Testis (tissue), 5 donors: ENCODE measurements around the gene TBL1X. TPM values are rescaled to one million over a fixed set of nuclear protein-coding genes. Genes with fewer than 3 reads are reported as not detected.

ENCODE experiments used
- DNase-seq: peaks from one replicate; pipeline ENCODE4 v3.0.0-alpha.2; 2019
- H3K27ac ChIP-seq, 2 donors: fragments of 200-600 bp; sonication (generic); one replicate each; pipeline ENCODE4 v1.5.1; 2019
- H3K27me3 ChIP-seq: fragments of 200-600 bp; sonication (generic); one replicate; pipeline ENCODE4 v1.5.1; 2019
- H3K36me3 ChIP-seq: fragments of 200-600 bp; sonication (generic); one replicate; pipeline ENCODE4 v1.5.1; 2017; ENCODE audit warnings: low read depth; ENCODE audit errors: missing control alignments
- H3K4me1 ChIP-seq: fragments of 200-600 bp; sonication (generic); one replicate; pipeline ENCODE4 v1.5.1; 2019
- H3K4me3 ChIP-seq, 2 donors: fragments of 200-600 bp; sonication (generic); one replicate each; pipeline ENCODE4 v1.5.1; 2017 to 2019
- H3K9me3 ChIP-seq: fragments of 200-600 bp; sonication (generic); one replicate; pipeline ENCODE4 v1.5.1; 2017
- POLR2A ChIP-seq: fragments of 450-650 bp; IDR thresholded peaks from one replicate; pipeline ENCODE4 v1.6.1; 2017; ENCODE audit warnings: antibody characterized with exemption, mild to moderate bottlenecking, moderate library complexity
- WGBS, 2 donors: methylation state at CpG; one replicate each; pipeline ENCODE4 v1.1.5; 2018; 5-methylcytosine and 5-hydroxymethylcytosine counted together
- intact Hi-C: fragments of 100-400 bp; cut with DNase I; formaldehyde crosslinking; loops from one replicate; pipeline ENCODE4 v1.15.1; 2023; ENCODE audit warnings: low total_unique reads
- long read RNA-seq, 2 donors: transcript quantifications; one replicate each; lab custom pipeline, GENCODE V29; 2026
- polyA plus RNA-seq: library from polyadenylated mRNA; stranded (reverse); fragments of 350-450 nt; fragmentation: Illumina TruSeq; extraction: RNeasy Lipid Tissue Mini Kit (QIAGEN cat#74804); gene quantifications from one replicate; pipeline ENCODE4 v1.2.3, GENCODE V29; 2014; ENCODE audit warnings: low read depth, low replicate concordance; ENCODE audit not compliant: insufficient read depth
- total RNA-seq, 2 donors: library from RNA; depleted of rRNA; stranded (reverse); fragments of >200 nt; gene quantifications; one replicate each; pipeline ENCODE4 v1.2.3, GENCODE V29; 2016
- TF ChIP-seq, protein P1 (sequence below), 3 experiments: fragments of 450-650 bp in 2 of 3; fragments of 200-600 bp in 1 of 3; sonication (generic) in 1 of 3; IDR thresholded peaks; one replicate each; pipeline ENCODE4 v1.5.1; 2016 to 2019; ENCODE audit warnings: antibody characterized with exemption in 3 of 3, mild to moderate bottlenecking in 2 of 3, moderate library complexity in 1 of 3

TBL1X gene
- total RNA-seq = 10 to 100 TPM; 48.1 to 69.2 TPM
- polyA plus RNA-seq = 24.0 TPM
- long read RNA-seq, donor 1, full-length matches to known transcripts = 4 of 38 reads
- long read RNA-seq, donor 1, partial matches to known transcripts = 34 of 38 reads
- long read RNA-seq, donor 1, other reads (novel, unspliced or antisense) = 0 of 38 reads
- long read RNA-seq, donor 2, full-length matches to known transcripts = 1 of 1 reads
- long read RNA-seq, donor 2, partial matches to known transcripts = 0 of 1 reads
- long read RNA-seq, donor 2, other reads (novel, unspliced or antisense) = 0 of 1 reads

GRCh38 chrX:9464435-9465371, at the start of gene TBL1X:
Gene TBL1X (plus strand): TSS chrX:9465058. CDS start chrX:9653587, 188,529 bp downstream.
- TF ChIP-seq POLR2A = no peak
- TF ChIP-seq, protein P1, sequence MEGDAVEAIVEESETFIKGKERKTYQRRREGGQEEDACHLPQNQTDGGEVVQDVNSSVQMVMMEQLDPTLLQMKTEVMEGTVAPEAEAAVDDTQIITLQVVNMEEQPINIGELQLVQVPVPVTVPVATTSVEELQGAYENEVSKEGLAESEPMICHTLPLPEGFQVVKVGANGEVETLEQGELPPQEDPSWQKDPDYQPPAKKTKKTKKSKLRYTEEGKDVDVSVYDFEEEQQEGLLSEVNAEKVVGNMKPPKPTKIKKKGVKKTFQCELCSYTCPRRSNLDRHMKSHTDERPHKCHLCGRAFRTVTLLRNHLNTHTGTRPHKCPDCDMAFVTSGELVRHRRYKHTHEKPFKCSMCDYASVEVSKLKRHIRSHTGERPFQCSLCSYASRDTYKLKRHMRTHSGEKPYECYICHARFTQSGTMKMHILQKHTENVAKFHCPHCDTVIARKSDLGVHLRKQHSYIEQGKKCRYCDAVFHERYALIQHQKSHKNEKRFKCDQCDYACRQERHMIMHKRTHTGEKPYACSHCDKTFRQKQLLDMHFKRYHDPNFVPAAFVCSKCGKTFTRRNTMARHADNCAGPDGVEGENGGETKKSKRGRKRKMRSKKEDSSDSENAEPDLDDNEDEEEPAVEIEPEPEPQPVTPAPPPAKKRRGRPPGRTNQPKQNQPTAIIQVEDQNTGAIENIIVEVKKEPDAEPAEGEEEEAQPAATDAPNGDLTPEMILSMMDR (IDR thresholded peaks at IDR 0.05) = no peak
- intact Hi-C loops = no loop called here
- Histone ChIP-seq H3K27ac (peak within 1 kb of the TSS; percentile 70 to 81), H3K9me3 (no peaks in the 10 kb centered on the region), H3K27me3 (no peaks in the 10 kb centered on the region), H3K36me3 (no peaks in the 10 kb centered on the region), H3K4me1 (no peaks in the 10 kb centered on the region), H3K4me3 (peak within 1 kb of the TSS; percentile 56 to 74)
- 8% methylated on average over 9 of the region's 99 CpGs; no CpG with 5 or more reads in 1 of the 2 donors for WGBS, 2 donors
- DNase-seq = peak; percentile 67

- no peak for TF ChIP-seq POLR2A
- TF ChIP-seq, protein P1 (IDR thresholded peaks at IDR 0.05) = no peak
- intact Hi-C loops = no loop called here
- no peak for DNase-seq
- Histone ChIP-seq H3K4me1 (no peaks in the 10 kb centered on the region), H3K36me3 (no peaks in the 10 kb centered on the region), H3K27ac (no peak overlapping the region), H3K4me3 (no peak overlapping the region), H3K27me3 (no peaks in the 10 kb centered on the region), H3K9me3 (no peaks in the 10 kb centered on the region)
- WGBS, 2 donors = 73 to 81% methylated on average over 3 to 6 of the region's 6 CpGs
Observed at GRCh38 chrX:9416562-9417348, 48.1 kb upstream of the TBL1X start.

DNA sequence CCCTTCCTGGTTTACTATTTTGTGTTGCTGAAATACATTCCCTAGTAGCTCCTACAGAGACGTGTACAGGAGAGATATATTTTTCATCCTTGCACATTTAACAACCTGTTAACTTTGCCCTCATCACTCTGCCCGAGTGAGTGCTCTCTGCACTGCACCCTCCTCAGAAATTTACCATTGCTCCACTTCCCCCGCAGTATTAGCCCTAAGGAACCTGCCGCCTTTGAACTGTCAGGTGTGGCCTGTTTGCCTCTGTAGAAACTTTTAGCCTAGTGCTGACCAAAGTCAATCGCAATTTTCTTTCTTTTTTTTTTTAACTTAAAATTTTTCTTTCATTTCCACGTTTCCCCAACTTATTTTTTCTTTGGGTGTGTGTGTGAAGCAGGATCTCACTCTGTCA, 46.6 kb upstream of the TBL1X start:
- H3K36me3 ChIP-seq = no peaks in the 10 kb centered on the region
- WGBS, 2 donors = 86 to 90% methylated on average over 6 of the region's 6 CpGs
- H3K27me3 ChIP-seq = no peaks in the 10 kb centered on the region
- H3K27ac ChIP-seq = no peak overlapping the region
- intact Hi-C loops = no loop called here
- no peak for DNase-seq
- no peaks in the 10 kb centered on the region for H3K4me1 ChIP-seq
- H3K4me3 ChIP-seq = no peak overlapping the region
- no peaks in the 10 kb centered on the region for H3K9me3 ChIP-seq
- no peak for TF ChIP-seq POLR2A
- TF ChIP-seq, protein P1 (IDR thresholded peaks at IDR 0.05) = no peak

GRCh38 chrX:9420275-9421265, 44.3 kb upstream of the TBL1X start:
- no peak for DNase-seq
- no peaks in the 10 kb centered on the region for H3K27me3 ChIP-seq
- no peak overlapping the region for H3K4me3 ChIP-seq
- no peaks in the 10 kb centered on the region for H3K4me1 ChIP-seq
- TF ChIP-seq, protein P1 (IDR thresholded peaks at IDR 0.05) = no peak
- TF ChIP-seq POLR2A = no peak
- H3K27ac ChIP-seq = no peak overlapping the region
- no peaks in the 10 kb centered on the region for H3K36me3 ChIP-seq
- no peaks in the 10 kb centered on the region for H3K9me3 ChIP-seq
- intact Hi-C loops = no loop called here
- WGBS, 2 donors = 71 to 78% methylated on average over 6 to 14 of the region's 14 CpGs
